Activated CD8-positive, alpha-beta memory T cell treated with anti-CD3 and anti-CD28 coated beads, Interleukin-2, amount 50 U/mL, for 24 hours (primary cell): ENCODE measurements around the gene SLC9A5.

ENCODE experiments used
- DNase-seq: peaks from one replicate; pipeline ENCODE4 v3.0.0-alpha.2; 2020; ENCODE audit errors: extremely low read depth

SLC9A5 gene

GRCh38 chr16:67240506-67240905 lies 8.3 kb upstream of the SLC9A5 start:
- DNase-seq: no peak

GRCh38 chr16:67241008-67241900 lies 7.5 kb upstream of the SLC9A5 start:
- no peak for DNase-seq

- DNase-seq: no peak
Measured at GRCh38 chr16:67242138-67242730, 6.5 kb upstream of the SLC9A5 start.

GRCh38 chr16:67243481-67243880 lies 5.3 kb upstream of the SLC9A5 start:
- DNase-seq: no peak

- DNase-seq: peak; percentile 63
Measured at GRCh38 chr16:67244387-67245185, 4.2 kb upstream of the SLC9A5 start.

- DNase-seq: no peak
Measured at GRCh38 chr16:67245186-67245585, 3.6 kb upstream of the SLC9A5 start.

GRCh38 chr16:67245674-67246080 lies 3.1 kb upstream of the SLC9A5 start:
- DNase-seq: no peak

- no peak for DNase-seq
Measured at GRCh38 chr16:67246081-67246755, 2.6 kb upstream of the SLC9A5 start.

- no peak for DNase-seq
Measured at GRCh38 chr16:67246756-67247191, 2.0 kb upstream of the SLC9A5 start.

- peak; percentile 96 for DNase-seq
Measured at GRCh38 chr16:67247192-67248072, 1.3 kb upstream of the SLC9A5 start, which contains the start of gene FHOD1. TSS of gene FHOD1 (minus strand) at chr16:67247481. CDS start at chr16:67247410, 71 bp downstream.

GRCh38 chr16:67248073-67248400 lies 742 bp upstream of the SLC9A5 start:
- DNase-seq: no peak

- no peak for DNase-seq
Measured at GRCh38 chr16:67249178-67250044, 632 bp downstream of the SLC9A5 start.

- no peak for DNase-seq
Measured at GRCh38 chr16:67250045-67250327, 1.2 kb downstream of the SLC9A5 start.

- no peak for DNase-seq
Measured at GRCh38 chr16:67252609-67253497, 4.1 kb downstream of the SLC9A5 start.

- no peak for DNase-seq
Measured at GRCh38 chr16:67254801-67255552, 6.2 kb downstream of the SLC9A5 start.

GRCh38 chr16:67255553-67256221 lies 6.9 kb downstream of the SLC9A5 start:
- DNase-seq: no peak

GRCh38 chr16:67256701-67257230 lies 8.0 kb downstream of the SLC9A5 start:
- no peak for DNase-seq
